Parathyroid adenoma (tissue), 2 donors: ENCODE results near the gene GNAI2.

Source experiments
- H2AFZ ChIP-seq: fragments of 300-600 bp; sonication (generic); one replicate; pipeline ENCODE4 v1.7.0; 2017; ENCODE audit warnings: antibody characterized with exemption, mild to moderate bottlenecking
- H3K27ac ChIP-seq: fragments of 300-600 bp; sonication (generic); one replicate; pipeline ENCODE4 v1.7.0; 2017
- H3K27me3 ChIP-seq: fragments of 300-600 bp; sonication (generic); one replicate; pipeline ENCODE4 v1.7.0; 2017; ENCODE audit warnings: low read length; ENCODE audit not compliant: control insufficient read depth, insufficient read depth
- H3K36me3 ChIP-seq: fragments of 300-600 bp; sonication (generic); one replicate; pipeline ENCODE4 v1.7.0; 2017; ENCODE audit warnings: low read length; ENCODE audit not compliant: control insufficient read depth, insufficient read depth
- H3K4me1 ChIP-seq: fragments of 300-600 bp; sonication (generic); one replicate; pipeline ENCODE4 v1.7.0; 2017; ENCODE audit warnings: control low read depth
- H3K4me2 ChIP-seq: fragments of 300-600 bp; sonication (generic); one replicate; pipeline ENCODE4 v1.7.0; 2017; ENCODE audit warnings: low read length
- H3K4me3 ChIP-seq: fragments of 300-600 bp; sonication (generic); one replicate; pipeline ENCODE4 v1.7.0; 2017; ENCODE audit warnings: low read depth, low read length
- H3K79me2 ChIP-seq: fragments of 300-600 bp; sonication (generic); one replicate; pipeline ENCODE4 v1.7.0; 2017; ENCODE audit warnings: control low read depth
- H3K9ac ChIP-seq: fragments of 300-600 bp; sonication (generic); one replicate; pipeline ENCODE4 v1.7.0; 2017; ENCODE audit warnings: mild to moderate bottlenecking
- H3K9me3 ChIP-seq: fragments of 300-600 bp; sonication (generic); one replicate; pipeline ENCODE4 v1.7.0; 2017; ENCODE audit warnings: low read length; ENCODE audit not compliant: control insufficient read depth
- CTCF ChIP-seq: fragments of 300-600 bp; sonication (generic); IDR thresholded peaks from one replicate; pipeline ENCODE4 v1.7.0; 2017; ENCODE audit warnings: antibody characterized with exemption, mild to moderate bottlenecking
- donor health status: primary hyperparathyroidism.

The GNAI2 gene

DNA sequence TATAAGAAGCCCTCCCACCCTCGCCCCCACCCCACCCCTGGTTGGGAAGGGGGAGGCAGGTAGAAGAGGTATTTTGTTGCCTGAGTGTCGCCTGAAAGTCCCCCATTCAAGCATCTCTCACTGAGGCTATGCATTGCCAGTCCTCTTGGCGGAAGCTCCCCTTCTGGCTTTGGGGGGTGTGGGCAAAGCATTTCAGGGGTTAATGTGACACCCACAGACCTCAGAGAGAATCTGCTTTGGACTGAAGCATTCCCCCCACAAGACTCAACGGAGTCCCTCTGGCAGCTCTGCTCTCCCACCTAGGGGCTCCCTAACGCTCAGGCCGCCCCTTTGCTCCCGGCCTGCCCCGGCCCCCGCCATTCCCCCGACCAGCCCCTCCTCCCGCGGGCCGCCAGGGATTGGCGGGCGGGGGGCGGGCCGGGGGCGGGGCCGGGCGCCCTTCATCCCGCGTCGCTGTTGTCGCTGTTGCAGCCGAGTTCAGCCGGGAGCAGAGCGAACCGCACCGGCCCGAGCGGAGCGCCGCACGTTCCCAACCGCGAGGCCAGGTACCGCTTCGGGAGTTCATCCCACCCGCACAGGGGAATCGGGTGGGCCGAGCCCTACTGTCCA lies 31.1 kb upstream of the GNAI2 start, which contains the start of gene SLC38A3:
TSS of gene SLC38A3 (plus strand) at position 468 of the 609 bp plus-strand sequence. CDS start 8,929 bp downstream, outside the sequence.
- Histone ChIP-seq H3K27ac (no peak within 1 kb of the TSS), H3K4me2 (peak within 1 kb of the TSS; percentile 72), H3K4me1 (no peaks in the 10 kb centered on the region), H3K4me3 (peak within 1 kb of the TSS; percentile 51), H3K79me2 (no peaks in the 10 kb centered on the region), H3K9me3 (no peaks in the 10 kb centered on the region), H2AFZ (peak within 1 kb of the TSS; percentile 94), H3K9ac (no peak within 1 kb of the TSS), H3K27me3 (no peaks in the 10 kb centered on the region), H3K36me3 (no peaks in the 10 kb centered on the region)
- no peak for TF ChIP-seq CTCF

GRCh38 chr3:50205413-50206276 lies 30.4 kb upstream of the GNAI2 start:
- Histone ChIP-seq H3K9ac (no peak overlapping the region), H3K4me1 (no peaks in the 10 kb centered on the region), H2AFZ (peak overlapping the region; percentile 94), H3K4me3 (peak overlapping the region; percentile 51), H3K9me3 (no peaks in the 10 kb centered on the region), H3K27me3 (no peaks in the 10 kb centered on the region), H3K27ac (no peak overlapping the region), H3K4me2 (peak overlapping the region; percentile 72), H3K36me3 (no peaks in the 10 kb centered on the region), H3K79me2 (no peaks in the 10 kb centered on the region)
- no peak for TF ChIP-seq CTCF

- no peak for TF ChIP-seq CTCF
- Histone ChIP-seq H3K9ac (no peak overlapping the region), H3K27ac (no peak overlapping the region), H3K4me1 (no peaks in the 10 kb centered on the region), H3K36me3 (no peaks in the 10 kb centered on the region), H3K4me2 (no peak overlapping the region), H2AFZ (no peak overlapping the region), H3K27me3 (no peaks in the 10 kb centered on the region), H3K9me3 (no peaks in the 10 kb centered on the region), H3K4me3 (no peak overlapping the region), H3K79me2 (no peaks in the 10 kb centered on the region)
Observed at GRCh38 chr3:50207359-50208042, 28.5 kb upstream of the GNAI2 start.

GRCh38 chr3:50208677-50209344 lies 27.2 kb upstream of the GNAI2 start:
- no peak overlapping the region for H2AFZ ChIP-seq

More at GRCh38 chr3:50208677-50209344, 27.2 kb upstream of the GNAI2 start:
- H3K9ac ChIP-seq = no peak overlapping the region
- no peak overlapping the region for H3K4me2 ChIP-seq
- H3K9me3 ChIP-seq = no peaks in the 10 kb centered on the region
- no peaks in the 10 kb centered on the region for H3K79me2 ChIP-seq
- H3K4me3 ChIP-seq = no peak overlapping the region
- H3K36me3 ChIP-seq = no peaks in the 10 kb centered on the region
- no peaks in the 10 kb centered on the region for H3K4me1 ChIP-seq
- TF ChIP-seq CTCF = no peak
- no peak overlapping the region for H3K27ac ChIP-seq
- H3K27me3 ChIP-seq = no peaks in the 10 kb centered on the region
